SK-N-SH (cell line): ENCODE measurements around the gene EIF3K. TPM values are rescaled to one million over a fixed set of nuclear protein-coding genes. Genes with fewer than 3 reads are reported as not detected.
"Not testable (repeated sequence)": the region's sequence is repeated elsewhere in the genome, so short reads cannot be mapped to it uniquely, and the experiment has no call there.

ENCODE experiments used
- CTCF ChIA-PET: fragments of 300-600, 350-600 bp; formaldehyde crosslinking; extraction: SDS; loops from one replicate; lab custom pipeline; 2021; lab: Yijun Ruan, JAX
- POLR2A ChIA-PET: fragments of 350-600 bp; sonication (Branson Sonifier 250); formaldehyde crosslinking; extraction: SDS; loops from one replicate; lab custom pipeline; 2020; ENCODE audit warnings: antibody characterized with exemption, inconsistent platforms; lab: Yijun Ruan, JAX
- DNase-seq: peaks from one replicate; pipeline ENCODE4 v3.0.0; 2012
- H2AFZ ChIP-seq: fragments of 200-600 bp; sonication (generic); 2 replicates; pipeline ENCODE4 v1.8.1; 2016; ENCODE audit warnings: antibody characterized with exemption, mild to moderate bottlenecking, low read depth
- H3F3A ChIP-seq: fragments of 200-600 bp; sonication (generic); replicated peaks from 2 replicates; pipeline ENCODE3; 2016; ENCODE audit warnings: antibody characterized with exemption, mild to moderate bottlenecking; ENCODE audit not compliant: insufficient read depth
- H3K27ac ChIP-seq, 2 experiments: fragments of 200-500 bp in 1 of 2; fragments of 200-600 bp in 1 of 2; sonication (Bioruptor generic) in 1 of 2; sonication (generic), shearing (Covaris generic) in 1 of 2; 2 replicates each; pipeline versions ENCODE4 v1.5.1 to v1.6.1; 2014 to 2016; ENCODE audit warnings: low read depth in 2 of 2, inconsistent platforms in 1 of 2, low read length in 1 of 2, mild to moderate bottlenecking in 1 of 2, mixed read lengths in 1 of 2
- H3K27me3 ChIP-seq: fragments of 200-600 bp; sonication (generic), shearing (Covaris generic); 2 replicates; pipeline ENCODE4 v1.6.1; 2016; ENCODE audit warnings: mixed run types; ENCODE audit not compliant: insufficient read depth
- H3K36me3 ChIP-seq, 2 experiments: fragments of 200-500 bp in 1 of 2; fragments of 200-600 bp in 1 of 2; sonication (Bioruptor generic) in 1 of 2; sonication (generic) in 1 of 2; replicated peaks in 1 of 2; 2 replicates each; pipeline versions ENCODE3 to v1.5.1; 2014 to 2016; ENCODE audit warnings: low read length in 1 of 2, mild to moderate bottlenecking in 1 of 2; ENCODE audit not compliant: insufficient read depth in 2 of 2, control insufficient read depth in 1 of 2
- H3K4me1 ChIP-seq, 2 experiments: fragments of 200-500 bp in 1 of 2; fragments of 200-600 bp in 1 of 2; sonication (Bioruptor generic) in 1 of 2; sonication (generic), shearing (Covaris generic) in 1 of 2; 2 replicates each; pipeline versions ENCODE4 v1.5.1 to v1.6.1; 2014 to 2016; ENCODE audit warnings: low read depth in 1 of 2, low read length in 1 of 2, mixed run types in 1 of 2; ENCODE audit not compliant: insufficient read depth in 2 of 2, control insufficient read depth in 1 of 2
- H3K4me2 ChIP-seq: fragments of 200-600 bp; sonication (generic), shearing (Covaris generic); 2 replicates; pipeline ENCODE4 v1.6.1; 2017; ENCODE audit warnings: mixed run types
- H3K4me3 ChIP-seq, 2 experiments: fragments of 200-500 bp in 1 of 2; fragments of 200-600 bp in 1 of 2; sonication (Bioruptor generic) in 1 of 2; sonication (generic), shearing (Covaris generic) in 1 of 2; 2 replicates each; pipeline versions ENCODE4 v1.5.1 to v1.8.1; 2014 to 2016; ENCODE audit warnings: low read depth in 2 of 2, inconsistent platforms in 1 of 2, low read length in 1 of 2, mild to moderate bottlenecking in 1 of 2, mixed read lengths in 1 of 2, moderate library complexity in 1 of 2
- H3K79me2 ChIP-seq: fragments of 200-600 bp; sonication (generic); 2 replicates; pipeline ENCODE4 v1.8.1; 2017; ENCODE audit warnings: mild to moderate bottlenecking; ENCODE audit not compliant: insufficient read depth
- H3K9ac ChIP-seq: fragments of 200-600 bp; sonication (generic); 2 replicates; pipeline ENCODE4 v1.6.1; 2017; ENCODE audit warnings: mixed run types
- H3K9me2 ChIP-seq: fragments of 200-600 bp; sonication (generic); 2 replicates; pipeline ENCODE4 v1.6.1; 2017; ENCODE audit warnings: mixed run types
- H3K9me3 ChIP-seq: fragments of 200-600 bp; sonication (generic); 2 replicates; pipeline ENCODE4 v1.6.1; 2017; ENCODE audit warnings: mixed run types, mild to moderate bottlenecking, moderate library complexity
- H4K20me1 ChIP-seq: fragments of 200-600 bp; sonication (generic); 2 replicates; pipeline ENCODE4 v1.6.1; 2017; ENCODE audit warnings: mild to moderate bottlenecking, mixed run types; ENCODE audit not compliant: insufficient read depth
- FOSL2 ChIP-seq: IDR thresholded peaks from 2 replicates; pipeline ENCODE4 v1.4.0; 2012; ENCODE audit warnings: low read depth, mild to moderate bottlenecking, moderate library complexity, borderline replicate concordance
- IRF3 ChIP-seq: fragments of 150-350 bp; IDR thresholded peaks from 2 replicates; pipeline ENCODE4 v1.6.1; 2016; ENCODE audit warnings: mild to moderate bottlenecking, low read depth, low read length
- NFIC ChIP-seq: IDR thresholded peaks from 2 replicates; pipeline ENCODE4 v1.4.0; 2012; ENCODE audit warnings: borderline replicate concordance
- NRF1 ChIP-seq: IDR thresholded peaks from 2 replicates; pipeline ENCODE4 v1.6.1; 2012; ENCODE audit warnings: low read depth, mild to moderate bottlenecking, low read length
- TAF1 ChIP-seq: IDR thresholded peaks from 2 replicates; pipeline ENCODE4 v1.6.1; 2012; ENCODE audit warnings: low read depth, mild to moderate bottlenecking, low read length, moderate library complexity, borderline replicate concordance
- USF1 ChIP-seq: IDR thresholded peaks from 2 replicates; pipeline ENCODE4 v1.4.0; 2012; ENCODE audit warnings: low read depth, borderline replicate concordance
- USF2 ChIP-seq: fragments of 150-350 bp; IDR thresholded peaks from 2 replicates; pipeline ENCODE4 v1.6.1; 2017; ENCODE audit warnings: antibody characterized with exemption, low read length, low read depth, borderline replicate concordance
- ZBTB33 ChIP-seq: IDR thresholded peaks from 2 replicates; pipeline ENCODE4 v1.4.0; 2012; ENCODE audit warnings: low read depth, borderline replicate concordance
- WGBS: methylation state at CpG from one replicate; pipeline ENCODE4 v1.1.6; 2017; ENCODE audit warnings: low lambda C conversion rate; 5-methylcytosine and 5-hydroxymethylcytosine counted together
- polyA plus RNA-seq, 3 experiments: library from polyadenylated mRNA; depleted of rRNA; stranded (reverse); fragments of >200 nt; gene quantifications; 2 replicates each; pipeline ENCODE4 v1.2.3, GENCODE V29; 2012

Gene EIF3K
- polyA plus RNA-seq, 1 of the 3 experiments (the other 2 are of a cell fraction): 484 TPM

DNA sequence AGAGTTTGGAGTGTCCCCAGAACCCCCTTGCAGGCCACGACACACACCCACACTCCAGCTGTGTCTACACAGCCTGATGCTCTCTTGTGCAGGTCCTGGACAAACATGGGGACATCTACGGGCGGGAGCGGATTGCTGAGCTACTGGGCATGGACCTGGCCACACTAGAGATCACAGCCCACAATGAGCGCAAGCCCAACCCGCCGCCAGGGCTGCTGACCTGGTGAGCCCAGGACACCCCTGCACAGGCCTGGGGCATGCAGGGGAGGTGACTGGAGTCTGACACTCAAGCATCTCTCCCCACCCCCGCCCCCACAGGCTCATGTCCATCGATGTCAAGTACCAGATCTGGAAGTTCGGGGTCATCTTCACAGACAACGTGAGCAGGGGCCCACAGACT is 41.2 kb upstream of the EIF3K start (continued):
- no peak for TF ChIP-seq IRF3

DNA sequence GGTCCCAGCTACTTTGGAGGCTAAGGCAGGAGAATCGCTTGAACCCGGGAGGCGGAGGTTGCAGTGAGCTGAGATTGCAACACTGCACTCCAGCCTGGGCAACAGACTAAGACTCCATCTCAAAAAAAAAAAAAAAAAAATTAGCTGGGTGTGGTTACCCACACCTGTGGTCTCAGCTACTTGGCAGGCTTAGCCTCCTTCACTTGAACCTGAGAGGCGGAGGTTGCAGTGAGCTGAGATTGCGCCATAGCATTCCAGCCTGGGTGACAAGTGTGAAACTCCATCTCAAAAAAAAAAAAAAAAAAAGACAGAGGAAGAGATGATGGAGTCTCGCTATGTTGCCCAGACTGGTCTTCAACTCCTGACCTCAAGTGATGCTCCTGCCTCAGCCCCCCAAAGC is 39.7 kb upstream of the EIF3K start:
- DNase-seq, H4K20me1 ChIP-seq, H3K27me3 ChIP-seq, H3K4me1 ChIP-seq, H3K79me2 ChIP-seq, H3F3A ChIP-seq, H3K9me2 ChIP-seq, CTCF ChIA-PET, POLR2A ChIA-PET, H3K4me2 ChIP-seq, H3K36me3 ChIP-seq, H3K4me3 ChIP-seq, H3K27ac ChIP-seq, H2AFZ ChIP-seq, H3K9me3 ChIP-seq, H3K9ac ChIP-seq: not testable (repeated sequence)
- 83% methylated on average over 6 of the region's 6 CpGs for WGBS

- no peaks in the 10 kb centered on the region for H3K36me3 ChIP-seq
- no peaks in the 10 kb centered on the region for H3F3A ChIP-seq
- no peaks in the 10 kb centered on the region for H3K27me3 ChIP-seq
- H3K27ac ChIP-seq: no peak overlapping the region
- no peaks in the 10 kb centered on the region for H3K4me1 ChIP-seq
- no peak overlapping the region for H3K9ac ChIP-seq
- H3K4me3 ChIP-seq: no peak overlapping the region
- CTCF ChIA-PET: interaction anchor here (1.3 kb wide), 1 partner anchor 13 kb away, joined by 3 read pairs; no protein-coding TSS in a partner anchor
- no peaks in the 10 kb centered on the region for H3K9me3 ChIP-seq
- H3K79me2 ChIP-seq: no peaks in the 10 kb centered on the region
- no peaks in the 10 kb centered on the region for H3K9me2 ChIP-seq
- POLR2A ChIA-PET: no interaction called here
- WGBS: 83% methylated on average over 15 of the region's 15 CpGs
- no peak overlapping the region for H2AFZ ChIP-seq
- TF ChIP-seq USF1: no peak
- TF ChIP-seq FOSL2: no peak
- TF ChIP-seq NRF1: no peak
- no peak for TF ChIP-seq NFIC
- TF ChIP-seq ZBTB33: no peak
- no peak for TF ChIP-seq IRF3
- no peak for TF ChIP-seq USF2
- no peak for TF ChIP-seq TAF1
- TF ChIP-seq, all 33 proteins: peak for 0
- peak; percentile 11 for DNase-seq
- Histone ChIP-seq H3K4me2 (no peak overlapping the region), H4K20me1 (no peaks in the 10 kb centered on the region)
Observed at GRCh38 chr19:38580080-38580479, 38.9 kb upstream of the EIF3K start.
